Spleen (tissue), 11 donors: ENCODE results near the gene UBE2V1. TPM values are rescaled to one million over a fixed set of nuclear protein-coding genes. Genes with fewer than 3 reads are reported as not detected.

Experiments
- DNase-seq: peaks from one replicate; pipeline ENCODE4 v3.0.0-alpha.2; 2020
- H3K27ac ChIP-seq, 8 donors: fragments of 200-600 bp; sonication (generic) in 7 of 8; 1 replicate in 4 of 8; 2 replicates in 4 of 8; pipeline versions ENCODE4 v1.5.0 to v1.8.0; 2016 to 2021; ENCODE audit warnings: inconsistent platforms in 4 of 8, mild to moderate bottlenecking in 4 of 8, moderate library complexity in 1 of 8
- H3K27me3 ChIP-seq, 7 donors: fragments of 200-600 bp; sonication (generic) in 6 of 7; replicated peaks in 1 of 7; 1 replicate in 4 of 7; 2 replicates in 3 of 7; pipeline versions ENCODE4 v1.5.0 to v1.8.0; 2016 to 2021; ENCODE audit warnings: inconsistent platforms in 3 of 7, mild to moderate bottlenecking in 1 of 7
- H3K36me3 ChIP-seq, 6 donors: fragments of 200-600 bp; sonication (generic) in 5 of 6; 1 replicate in 4 of 6; 2 replicates in 2 of 6; pipeline versions ENCODE4 v1.5.0 to v1.8.0; 2016 to 2021; ENCODE audit warnings: inconsistent platforms in 2 of 6
- H3K4me1 ChIP-seq, 6 donors: fragments of 200-600 bp; sonication (generic) in 5 of 6; 1 replicate in 3 of 6; 2 replicates in 3 of 6; pipeline versions ENCODE4 v1.5.0 to v1.8.0; 2016 to 2021; ENCODE audit warnings: inconsistent platforms in 3 of 6
- H3K4me3 ChIP-seq, 8 donors: fragments of 200-600 bp; sonication (generic) in 7 of 8; 1 replicate in 4 of 8; 2 replicates in 4 of 8; pipeline versions ENCODE4 v1.5.0 to v1.8.0; 2016 to 2021; ENCODE audit warnings: inconsistent platforms in 4 of 8, mild to moderate bottlenecking in 4 of 8, moderate library complexity in 2 of 8
- H3K9me3 ChIP-seq, 8 donors: fragments of 200-600 bp; sonication (generic) in 7 of 8; 1 replicate in 4 of 8; 2 replicates in 4 of 8; pipeline versions ENCODE4 v1.5.0 to v1.8.0; 2016 to 2021; ENCODE audit warnings: inconsistent platforms in 4 of 8
- CTCF ChIP-seq, 11 experiments: fragments of 200-600 bp in 7 of 11; fragments of 450-650 bp in 4 of 11; sonication (generic) in 4 of 11; IDR thresholded peaks in 8 of 11; conservative IDR thresholded peaks in 3 of 11; 1 replicate in 7 of 11; 2 replicates in 4 of 11; pipeline versions ENCODE4 v1.4.0 to v1.8.0; 2016 to 2021; ENCODE audit warnings: antibody characterized with exemption in 11 of 11, inconsistent platforms in 4 of 11, mild to moderate bottlenecking in 1 of 11
- POLR2A ChIP-seq, 3 donors: fragments of 450-650 bp; IDR thresholded peaks; one replicate each; pipeline ENCODE4 v1.5.1; 2017; ENCODE audit warnings: antibody characterized with exemption in 3 of 3, mild to moderate bottlenecking in 1 of 3
- POLR2AphosphoS5 ChIP-seq, 3 donors: sonication (generic); formaldehyde crosslinking; IDR thresholded peaks; one replicate each; pipeline ENCODE4 v1.5.1; 2017; ENCODE audit warnings: antibody characterized with exemption in 3 of 3
- WGBS, 5 donors: extraction: QIAGEN DNeasy Blood & Tissue Kit in 3 of 5; methylation state at CpG; one replicate each; pipeline versions ENCODE4 v1.1.5 to v1.1.7; 2013 to 2018; 5-methylcytosine and 5-hydroxymethylcytosine counted together
- intact Hi-C: fragments of 100-400 bp; cut with DNase I; formaldehyde crosslinking; loops from one replicate; pipeline ENCODE4 v1.15.0; 2023; ENCODE audit warnings: low total_unique reads
- polyA plus RNA-seq, 3 donors: library from polyadenylated mRNA; stranded (reverse); fragments of 200-250 nt; gene quantifications; one replicate each; pipeline ENCODE4 v1.2.1, GENCODE V29; 2013
- total RNA-seq, 7 donors: library from RNA; depleted of rRNA in 3 of 7; stranded (reverse); fragments of >200 nt in 3 of 7; fragmentation: NEBNext Ultra II Directional in 4 of 7; extraction: Animal tissue kit (Norgen Biotek cat#: 25700) in 4 of 7; gene quantifications; one replicate each; pipeline versions ENCODE4 v1.1.0 to v1.2.1, GENCODE V29; 2016 to 2021
- donor health status: healthy with polysubstance abuse.
- donor health status: DM: no; HTN: no; CAD: no; lungs with moderate emphysema.
- donor health status: DM: no; HTN: no; CAD: no.
- donor health status: Bipolar disorder and iron deficiency.
- donor health status: healthy.
- donor health status: DM: no; HTN: no; CAD: no.
- donor health status: DM: yes; HTN: yes; CAD: no.

The UBE2V1 gene
- total and polyA plus RNA-seq, 10 donors, result 62.3 to 140 (median 122) TPM

GRCh38 chr20:50068041-50068651 lies 44.8 kb downstream of the UBE2V1 start:
- Histone ChIP-seq H3K27me3 (no peaks in the 10 kb centered on the region), H3K36me3 (no peaks in the 10 kb centered on the region), H3K4me3 (no peak overlapping the region), H3K4me1 (peaks cover 0 to 25% (median 14%) of the 10 kb centered on the region in 6 donors), H3K9me3 (no peaks in the 10 kb centered on the region), H3K27ac (peak overlapping the region in 1 of 8 donors; percentile 25)
- no peak for DNase-seq
- intact Hi-C loops, result no loop called here
- WGBS, 5 donors, result 69 to 79% (median 75%) methylated on average over 10 to 11 of the region's 11 CpGs
- TF ChIP-seq POLR2A (IDR thresholded peaks at IDR 0.05) (no peak), CTCF (IDR thresholded peaks at IDR 0.05 in 8 of 11, conservative IDR thresholded peaks at IDR 0.05 in 3 of 11) (no peak), POLR2AphosphoS5 (IDR thresholded peaks at IDR 0.05) (no peak)

DNA sequence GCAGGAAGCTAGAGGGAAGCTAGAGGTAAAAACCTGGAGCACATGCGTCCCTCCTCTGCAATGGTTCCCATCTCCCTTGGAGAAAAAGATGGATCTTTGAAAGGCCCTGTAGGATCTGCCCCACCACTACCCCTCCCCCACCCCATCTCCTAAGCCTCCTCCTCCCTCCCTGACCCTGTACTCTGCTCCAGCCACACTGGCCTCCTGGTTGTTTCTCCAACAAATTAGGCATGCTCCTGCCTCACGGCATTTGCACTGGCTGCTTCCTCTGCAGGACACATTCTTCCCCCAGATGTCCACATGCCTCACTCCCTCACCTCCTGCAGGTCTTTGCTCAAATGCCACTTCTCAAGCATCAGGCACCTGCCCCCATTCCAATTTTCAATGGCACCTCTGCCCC lies 45.5 kb downstream of the UBE2V1 start:
- Histone ChIP-seq H3K36me3 (no peaks in the 10 kb centered on the region), H3K27ac (no peak overlapping the region), H3K9me3 (no peaks in the 10 kb centered on the region), H3K27me3 (no peaks in the 10 kb centered on the region), H3K4me1 (peaks cover 0 to 25% (median 14%) of the 10 kb centered on the region in 6 donors), H3K4me3 (no peak overlapping the region)
- WGBS, 5 donors, result 89 to 92% (median 90%) methylated on average over 2 of the region's 2 CpGs
- no peak for DNase-seq
- no peak for TF ChIP-seq POLR2AphosphoS5 (IDR thresholded peaks at IDR 0.05)
- no peak for TF ChIP-seq CTCF (IDR thresholded peaks at IDR 0.05 in 8 of 11, conservative IDR thresholded peaks at IDR 0.05 in 3 of 11)
- no peak for TF ChIP-seq POLR2A (IDR thresholded peaks at IDR 0.05)
- intact Hi-C loops, result no loop called here

- TF ChIP-seq CTCF (IDR thresholded peaks at IDR 0.05 in 8 of 11, conservative IDR thresholded peaks at IDR 0.05 in 3 of 11) (no peak), POLR2A (IDR thresholded peaks at IDR 0.05) (no peak), POLR2AphosphoS5 (IDR thresholded peaks at IDR 0.05) (no peak)
- 61 to 84% (median 80%) methylated on average over 7 of the region's 7 CpGs for WGBS, 5 donors
- H3K27ac ChIP-seq, result no peak overlapping the region
- intact Hi-C loops, result no loop called here
- H3K27me3 ChIP-seq, result no peaks in the 10 kb centered on the region
- peaks cover 0 to 25% (median 14%) of the 10 kb centered on the region in 6 donors for H3K4me1 ChIP-seq
- H3K36me3 ChIP-seq, result no peaks in the 10 kb centered on the region
- H3K9me3 ChIP-seq, result no peaks in the 10 kb centered on the region
- DNase-seq, result no peak
- H3K4me3 ChIP-seq, result no peak overlapping the region
These were observed 45.9 kb downstream of the UBE2V1 start for GRCh38 chr20:50067018-50067417.

DNA sequence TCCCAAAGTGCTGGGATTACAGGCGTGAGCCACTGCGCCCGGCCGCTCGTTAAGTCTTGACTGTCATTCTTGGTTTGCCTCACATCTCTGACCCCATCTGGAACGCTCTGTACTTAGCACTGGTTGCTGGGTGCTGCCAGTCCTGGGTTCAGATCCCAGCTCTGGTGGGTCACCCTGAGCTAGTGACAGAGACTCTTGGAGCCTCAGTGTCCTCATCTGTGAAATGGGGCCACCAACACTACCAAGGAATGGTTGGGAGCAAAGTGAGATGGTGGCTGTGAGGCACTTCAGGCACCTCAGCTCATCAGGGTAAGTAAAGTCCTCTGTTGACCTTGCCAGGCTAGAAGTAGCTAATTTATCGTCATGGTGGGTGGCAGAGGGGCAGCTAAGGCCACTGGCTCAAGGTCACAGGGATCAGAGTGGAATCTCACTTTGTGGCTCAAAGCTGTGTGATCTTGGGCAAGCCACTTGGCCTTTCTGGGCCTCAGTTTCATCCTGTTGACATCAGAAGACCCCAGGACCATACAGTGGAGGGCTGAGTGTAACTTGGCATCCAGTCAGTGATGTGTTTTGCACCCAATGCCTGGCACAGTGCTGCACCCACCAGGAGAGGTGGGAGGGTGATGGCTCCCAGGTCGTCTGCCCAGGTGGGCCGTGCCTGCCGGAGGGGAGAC lies 46.7 kb downstream of the UBE2V1 start:
- Histone ChIP-seq H3K9me3 (no peaks in the 10 kb centered on the region), H3K36me3 (no peaks in the 10 kb centered on the region), H3K27ac (no peak overlapping the region), H3K4me3 (no peak overlapping the region), H3K4me1 (peaks cover 0 to 21% (median 8%) of the 10 kb centered on the region in 6 donors), H3K27me3 (no peaks in the 10 kb centered on the region)
- no peak for TF ChIP-seq CTCF (IDR thresholded peaks at IDR 0.05 in 8 of 11, conservative IDR thresholded peaks at IDR 0.05 in 3 of 11)
- no peak for TF ChIP-seq POLR2A (IDR thresholded peaks at IDR 0.05)
- no peak for TF ChIP-seq POLR2AphosphoS5 (IDR thresholded peaks at IDR 0.05)
- 91 to 98% (median 97%) methylated on average over 9 to 10 of the region's 10 CpGs for WGBS, 5 donors
- DNase-seq, result no peak
- intact Hi-C loops, result no loop called here
